Testis (tissue), 3 donors: Measurements from ENCODE around the gene SLC9A8. TPM values are rescaled to one million over a fixed set of nuclear protein-coding genes. Genes with fewer than 3 reads are reported as not detected.

Experiments used
- DNase-seq: peaks from one replicate; pipeline ENCODE4 v3.0.0-alpha.2; 2019
- H3K27ac ChIP-seq, 2 donors: fragments of 200-600 bp; sonication (generic); one replicate each; pipeline ENCODE4 v1.5.1; 2019
- H3K27me3 ChIP-seq: fragments of 200-600 bp; sonication (generic); one replicate; pipeline ENCODE4 v1.5.1; 2019
- H3K36me3 ChIP-seq: fragments of 200-600 bp; sonication (generic); one replicate; pipeline ENCODE4 v1.5.1; 2017; ENCODE audit warnings: low read depth; ENCODE audit errors: missing control alignments
- H3K4me1 ChIP-seq: fragments of 200-600 bp; sonication (generic); one replicate; pipeline ENCODE4 v1.5.1; 2019
- H3K4me3 ChIP-seq, 2 donors: fragments of 200-600 bp; sonication (generic); one replicate each; pipeline ENCODE4 v1.5.1; 2017 to 2019
- H3K9me3 ChIP-seq: fragments of 200-600 bp; sonication (generic); one replicate; pipeline ENCODE4 v1.5.1; 2017
- POLR2A ChIP-seq: fragments of 450-650 bp; IDR thresholded peaks from one replicate; pipeline ENCODE4 v1.6.1; 2017; ENCODE audit warnings: antibody characterized with exemption, mild to moderate bottlenecking, moderate library complexity
- WGBS, 2 donors: methylation state at CpG; one replicate each; pipeline ENCODE4 v1.1.5; 2018; 5-methylcytosine and 5-hydroxymethylcytosine counted together
- intact Hi-C: fragments of 100-400 bp; cut with DNase I; formaldehyde crosslinking; loops from one replicate; pipeline ENCODE4 v1.15.1; 2023; ENCODE audit warnings: low total_unique reads
- polyA plus RNA-seq: library from polyadenylated mRNA; stranded (reverse); fragments of 350-450 nt; fragmentation: Illumina TruSeq; extraction: RNeasy Lipid Tissue Mini Kit (QIAGEN cat#74804); gene quantifications from one replicate; pipeline ENCODE4 v1.2.3, GENCODE V29; 2014; ENCODE audit warnings: low read depth, low replicate concordance; ENCODE audit not compliant: insufficient read depth
- total RNA-seq, 2 donors: library from RNA; depleted of rRNA; stranded (reverse); fragments of >200 nt; gene quantifications; one replicate each; pipeline ENCODE4 v1.2.3, GENCODE V29; 2016
- TF ChIP-seq, protein P1 (sequence below), 3 experiments: fragments of 450-650 bp in 2 of 3; fragments of 200-600 bp in 1 of 3; sonication (generic) in 1 of 3; IDR thresholded peaks; one replicate each; pipeline ENCODE4 v1.5.1; 2016 to 2019; ENCODE audit warnings: antibody characterized with exemption in 3 of 3, mild to moderate bottlenecking in 2 of 3, moderate library complexity in 1 of 3

The SLC9A8 gene
- total and polyA plus RNA-seq, 3 donors from 2014 or later: 21.3 to 33.0 (median 32.7) TPM

DNA sequence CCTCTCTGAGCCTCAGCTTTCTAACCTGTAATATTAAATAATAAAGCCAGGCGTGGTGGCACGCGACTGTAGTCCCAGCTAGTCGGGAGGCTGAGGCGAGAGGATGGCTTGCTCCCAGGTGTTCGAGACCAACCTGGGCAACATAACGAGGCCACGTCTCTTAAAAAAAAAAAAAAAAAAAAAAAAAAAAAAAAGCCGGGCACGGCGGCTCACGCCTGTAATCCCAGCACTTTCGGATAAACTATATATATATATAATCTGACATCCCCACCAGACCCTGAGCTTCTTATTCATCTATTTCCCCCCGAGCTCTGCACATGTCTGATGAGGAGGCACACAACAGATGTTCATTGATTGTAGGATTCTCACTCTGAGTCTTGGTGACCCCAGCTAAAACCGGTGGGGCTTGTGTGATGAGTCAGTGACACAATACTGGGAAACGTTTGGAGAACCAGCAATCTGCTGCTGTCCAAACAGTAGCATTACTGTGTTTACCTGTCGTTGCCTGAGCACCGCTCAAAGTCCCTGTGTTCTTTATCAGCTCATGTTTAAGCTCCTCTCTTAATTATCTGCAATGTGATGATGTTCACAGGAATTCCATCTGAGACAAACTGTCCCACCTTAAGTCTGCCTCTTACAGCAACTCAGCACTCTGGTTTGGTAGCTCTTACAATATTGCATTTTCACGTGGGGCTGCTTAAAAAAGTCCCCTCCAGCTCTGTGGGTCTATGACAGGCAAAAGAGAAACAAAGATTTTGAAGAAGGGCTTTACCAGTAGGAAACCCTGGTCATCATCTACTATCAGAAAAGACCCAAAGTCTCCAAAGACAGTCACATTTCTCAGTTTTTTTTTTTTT, 103.7 kb downstream of the SLC9A8 start:
- 26 to 29% methylated on average over 19 of the region's 19 CpGs for WGBS, 2 donors

DNA sequence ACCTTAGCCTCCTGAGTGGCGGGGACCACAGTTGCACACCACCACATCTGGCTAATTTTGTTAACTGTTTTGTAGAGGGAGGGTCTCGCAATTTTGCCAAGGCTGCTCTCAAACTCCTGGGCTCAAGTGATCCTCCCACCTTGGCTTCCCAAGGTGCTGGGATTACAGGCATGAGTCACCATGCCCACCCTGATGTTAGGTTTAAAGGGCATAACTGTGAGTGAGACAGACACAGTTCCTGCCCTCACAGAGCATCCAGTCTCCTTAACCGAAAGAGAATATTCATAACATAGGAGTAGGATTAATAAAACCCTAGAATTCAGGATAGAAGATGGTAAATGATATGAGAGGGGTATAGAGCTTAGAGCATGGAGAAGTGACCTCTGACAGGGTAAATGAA, 105.8 kb downstream of the SLC9A8 start:
- no peak for TF ChIP-seq POLR2A
- TF ChIP-seq, protein P1, sequence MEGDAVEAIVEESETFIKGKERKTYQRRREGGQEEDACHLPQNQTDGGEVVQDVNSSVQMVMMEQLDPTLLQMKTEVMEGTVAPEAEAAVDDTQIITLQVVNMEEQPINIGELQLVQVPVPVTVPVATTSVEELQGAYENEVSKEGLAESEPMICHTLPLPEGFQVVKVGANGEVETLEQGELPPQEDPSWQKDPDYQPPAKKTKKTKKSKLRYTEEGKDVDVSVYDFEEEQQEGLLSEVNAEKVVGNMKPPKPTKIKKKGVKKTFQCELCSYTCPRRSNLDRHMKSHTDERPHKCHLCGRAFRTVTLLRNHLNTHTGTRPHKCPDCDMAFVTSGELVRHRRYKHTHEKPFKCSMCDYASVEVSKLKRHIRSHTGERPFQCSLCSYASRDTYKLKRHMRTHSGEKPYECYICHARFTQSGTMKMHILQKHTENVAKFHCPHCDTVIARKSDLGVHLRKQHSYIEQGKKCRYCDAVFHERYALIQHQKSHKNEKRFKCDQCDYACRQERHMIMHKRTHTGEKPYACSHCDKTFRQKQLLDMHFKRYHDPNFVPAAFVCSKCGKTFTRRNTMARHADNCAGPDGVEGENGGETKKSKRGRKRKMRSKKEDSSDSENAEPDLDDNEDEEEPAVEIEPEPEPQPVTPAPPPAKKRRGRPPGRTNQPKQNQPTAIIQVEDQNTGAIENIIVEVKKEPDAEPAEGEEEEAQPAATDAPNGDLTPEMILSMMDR (IDR thresholded peaks at IDR 0.05): no peak
- intact Hi-C loops: no loop called here
- Histone ChIP-seq H3K9me3 (no peaks in the 10 kb centered on the region), H3K4me1 (peaks cover 22% of the 10 kb centered on the region), H3K4me3 (no peak overlapping the region), H3K36me3 (no peaks in the 10 kb centered on the region), H3K27ac (no peak overlapping the region), H3K27me3 (no peaks in the 10 kb centered on the region)
- WGBS, 2 donors: 88 to 89% methylated on average over 3 of the region's 3 CpGs
- no peak for DNase-seq

More for the DNA sequence above, 103.7 kb downstream of the SLC9A8 start:
- Histone ChIP-seq H3K27ac (peak overlapping the region in 1 of 2 donors; percentile 99), H3K9me3 (no peaks in the 10 kb centered on the region), H3K36me3 (no peaks in the 10 kb centered on the region), H3K27me3 (no peaks in the 10 kb centered on the region), H3K4me3 (peak overlapping the region; percentile 96 to 99), H3K4me1 (peaks cover 24% of the 10 kb centered on the region)
- TF ChIP-seq, protein P1 (IDR thresholded peaks at IDR 0.05): no peak
- no peak for TF ChIP-seq POLR2A
- no peak for DNase-seq
- intact Hi-C loops: no loop called here

DNA sequence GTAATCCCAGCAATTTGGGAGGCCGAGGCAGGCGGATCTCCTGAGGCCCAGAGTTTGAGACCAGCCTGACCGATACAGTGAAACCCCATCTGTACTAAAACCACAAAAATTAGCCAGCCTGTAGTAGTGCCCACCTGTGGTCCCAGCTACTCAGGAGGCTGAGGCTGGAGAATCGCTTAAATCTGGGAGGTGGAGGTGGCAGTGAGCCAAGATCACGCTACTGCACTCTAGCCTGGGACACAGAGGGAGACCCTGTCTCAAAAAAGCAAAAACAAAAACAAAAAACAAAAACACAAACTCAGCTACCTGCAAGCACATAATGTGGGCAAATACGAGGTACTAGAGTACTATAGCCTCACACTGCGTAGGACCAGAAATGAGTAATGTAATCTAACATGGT, 106.4 kb downstream of the SLC9A8 start:
- Histone ChIP-seq H3K36me3 (no peaks in the 10 kb centered on the region), H3K27ac (no peak overlapping the region), H3K4me1 (peaks cover 16% of the 10 kb centered on the region), H3K4me3 (no peak overlapping the region), H3K9me3 (no peaks in the 10 kb centered on the region), H3K27me3 (no peaks in the 10 kb centered on the region)
- TF ChIP-seq POLR2A: no peak
- TF ChIP-seq, protein P1 (IDR thresholded peaks at IDR 0.05): no peak
- intact Hi-C loops: no loop called here
- 67 to 72% methylated on average over 7 of the region's 7 CpGs for WGBS, 2 donors
- DNase-seq: no peak

DNA sequence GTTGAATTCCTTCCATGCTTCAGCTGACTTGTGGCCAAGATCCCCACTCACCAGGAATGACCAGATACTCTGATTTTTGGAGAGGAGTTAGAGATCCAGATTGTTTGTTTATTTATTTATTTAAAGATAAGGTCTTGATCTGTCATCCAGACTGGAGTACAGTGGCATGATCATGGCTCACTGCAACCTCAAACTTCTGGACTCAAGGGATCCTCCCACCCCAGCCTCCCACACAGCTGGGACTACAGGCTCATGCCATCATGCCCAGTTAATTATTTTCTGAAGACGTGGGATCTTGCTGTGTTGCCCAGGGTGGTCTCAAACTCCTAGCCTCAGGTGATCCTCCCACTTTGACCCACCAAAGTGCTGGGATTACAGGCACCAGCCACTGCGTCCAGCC, 106.8 kb downstream of the SLC9A8 start:
- H3K36me3 ChIP-seq: no peaks in the 10 kb centered on the region
- TF ChIP-seq, protein P1 (IDR thresholded peaks at IDR 0.05): no peak
- TF ChIP-seq POLR2A: no peak
- WGBS, 2 donors: 87 to 88% methylated on average over 2 of the region's 2 CpGs
- H3K4me3 ChIP-seq: no peak overlapping the region
- H3K27me3 ChIP-seq: no peaks in the 10 kb centered on the region
- H3K4me1 ChIP-seq: peaks cover 12% of the 10 kb centered on the region
- intact Hi-C loops: no loop called here
- no peak overlapping the region for H3K27ac ChIP-seq
- DNase-seq: no peak
- H3K9me3 ChIP-seq: no peaks in the 10 kb centered on the region

DNA sequence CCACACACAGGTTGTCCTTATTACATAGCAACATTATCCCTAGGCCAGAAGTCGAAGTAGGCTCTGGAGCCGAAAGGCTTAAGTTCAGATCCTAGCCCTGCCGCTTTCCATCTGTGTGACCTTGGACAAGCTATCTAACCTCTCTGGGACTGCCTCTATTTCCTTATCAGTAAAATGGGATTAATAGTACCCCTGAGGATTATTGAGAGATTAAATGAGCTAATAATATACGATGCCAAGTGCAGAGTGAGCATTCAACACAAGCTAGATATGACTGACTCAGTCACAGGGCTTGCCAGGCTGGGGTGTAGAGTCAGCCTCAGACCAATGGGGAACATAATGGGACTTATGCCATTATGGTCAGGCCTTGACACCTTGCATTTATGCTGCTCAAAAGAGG, 111.6 kb downstream of the SLC9A8 start:
- Histone ChIP-seq H3K36me3 (no peaks in the 10 kb centered on the region), H3K4me1 (no peaks in the 10 kb centered on the region), H3K9me3 (no peaks in the 10 kb centered on the region), H3K4me3 (no peak overlapping the region), H3K27me3 (no peaks in the 10 kb centered on the region), H3K27ac (no peak overlapping the region)
- no peak for TF ChIP-seq POLR2A
- intact Hi-C loops: no loop called here
- WGBS, 2 donors: 58 to 76% methylated on average over 4 of the region's 4 CpGs
- no peak for DNase-seq
